ENCODE data around the gene TMEM30B. TPM values are rescaled to one million over a fixed set of nuclear protein-coding genes. Genes with fewer than 3 reads are reported as not detected.

Gene TMEM30B
- total and polyA plus RNA-seq, 7 donors: 0.54 to 21.0 (median 1.4) TPM

GRCh38 chr14:61296151-61296550 is 15.0 kb upstream of the TMEM30B start:
- TF ChIP-seq POLR2A (IDR thresholded peaks at IDR 0.05) (no peak), CTCF (IDR thresholded peaks at IDR 0.05) (no peak), EP300 (IDR thresholded peaks at IDR 0.05) (no peak), POLR2AphosphoS5 (IDR thresholded peaks at IDR 0.05) (no peak)
- H3K27ac ChIP-seq: no peak overlapping the region

DNA sequence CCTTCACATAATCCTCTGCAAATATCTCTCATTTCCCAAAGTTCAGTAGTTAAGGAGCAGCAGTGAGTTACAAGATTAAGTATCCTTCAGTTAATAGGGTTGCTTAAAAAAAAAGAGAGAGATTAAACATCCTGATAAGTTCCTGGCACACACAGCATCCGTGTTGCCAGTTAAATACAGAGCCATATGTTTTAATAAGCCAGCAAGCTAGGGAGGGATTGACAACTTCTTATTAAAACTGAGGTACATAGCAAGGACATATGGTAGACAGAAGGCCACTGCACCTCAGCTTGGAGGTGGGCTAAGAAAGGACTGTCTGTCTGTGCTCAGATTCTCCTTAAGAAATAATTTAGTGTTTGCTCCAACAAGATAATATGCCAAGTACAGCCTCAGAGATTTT is 9.6 kb upstream of the TMEM30B start:
- 66 to 68% methylated on average over 1 of the region's 1 CpG for WGBS, 2 donors
- Histone ChIP-seq H3K36me3 (no peaks in the 10 kb centered on the region), H3K27me3 (no peaks in the 10 kb centered on the region), H3K4me3 (no peak overlapping the region), H3K27ac (no peak overlapping the region), H3K9me3 (no peaks in the 10 kb centered on the region), H3K4me1 (peaks cover 0 to 6% (median 0%) of the 10 kb centered on the region in 4 donors)
- DNase-seq: no peak
- TF ChIP-seq EP300 (IDR thresholded peaks at IDR 0.05) (no peak), POLR2A (IDR thresholded peaks at IDR 0.05) (no peak), POLR2AphosphoS5 (IDR thresholded peaks at IDR 0.05) (no peak), CTCF (IDR thresholded peaks at IDR 0.05) (no peak)
- intact Hi-C loops (cut with DNase I): no loop called here

More at GRCh38 chr14:61296151-61296550, 15.0 kb upstream of the TMEM30B start:
- Histone ChIP-seq H3K36me3 (no peaks in the 10 kb centered on the region), H3K4me1 (no peaks in the 10 kb centered on the region), H3K9me3 (no peaks in the 10 kb centered on the region), H3K4me3 (no peak overlapping the region), H3K27me3 (no peaks in the 10 kb centered on the region)
- intact Hi-C loops (cut with DNase I): no loop called here
- WGBS, 2 donors: 30 to 36% methylated on average over 3 of the region's 3 CpGs
- DNase-seq: no peak

DNA sequence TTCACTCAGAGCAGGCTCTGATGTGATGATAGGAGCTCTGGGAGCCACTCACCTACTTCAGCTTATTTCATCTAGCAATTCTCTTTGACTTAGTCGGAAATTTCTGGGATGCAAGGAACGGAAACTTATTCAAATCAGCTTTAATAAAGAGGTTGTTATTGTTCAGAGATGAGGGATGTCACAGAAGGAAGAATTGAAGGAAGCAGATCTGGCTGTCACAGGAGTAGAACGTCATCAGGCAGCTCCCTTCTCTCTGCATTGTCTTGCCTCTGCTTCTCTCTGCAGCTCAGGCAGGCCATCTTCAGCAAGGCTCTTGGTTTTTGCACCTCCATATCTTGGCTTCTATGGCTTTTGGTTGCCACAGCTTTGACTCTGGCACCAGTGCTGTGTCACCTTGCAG is 7.6 kb upstream of the TMEM30B start:
- H3K4me1 ChIP-seq: peaks cover 0 to 7% (median 0%) of the 10 kb centered on the region in 4 donors
- WGBS, 2 donors: 83 to 87% methylated on average over 3 of the region's 3 CpGs

DNA sequence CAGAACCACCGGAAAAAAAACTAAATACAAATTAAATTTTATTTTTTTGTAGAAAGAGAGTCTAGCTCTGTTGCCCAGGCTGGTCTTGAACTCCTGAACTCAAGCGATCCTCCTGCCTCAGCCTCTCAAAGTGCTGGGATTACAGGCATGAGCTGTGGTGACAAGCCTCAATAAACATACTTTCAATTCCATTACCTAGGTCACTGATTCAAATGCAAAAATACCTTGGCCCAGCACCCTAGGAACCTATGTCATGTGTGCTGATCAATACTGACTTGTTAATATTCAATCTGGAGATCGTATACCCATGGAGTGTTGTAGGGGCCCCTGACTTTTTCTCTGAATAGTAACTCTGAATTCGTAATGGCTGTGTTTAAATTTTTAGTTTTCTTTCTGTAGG is 7.1 kb upstream of the TMEM30B start:
- Histone ChIP-seq H3K4me1 (peaks cover 0 to 7% (median 0%) of the 10 kb centered on the region in 4 donors), H3K27ac (no peak overlapping the region), H3K27me3 (peaks cover 0 to 2% (median 0%) of the 10 kb centered on the region in 3 donors), H3K36me3 (no peaks in the 10 kb centered on the region), H3K4me3 (no peak overlapping the region), H3K9me3 (no peaks in the 10 kb centered on the region)
- DNase-seq: no peak
- TF ChIP-seq EP300 (IDR thresholded peaks at IDR 0.05): no peak
- no peak for TF ChIP-seq POLR2A (IDR thresholded peaks at IDR 0.05)
- no peak for TF ChIP-seq POLR2AphosphoS5 (IDR thresholded peaks at IDR 0.05)
- TF ChIP-seq CTCF (IDR thresholded peaks at IDR 0.05): no peak
- WGBS, 2 donors: 87 to 89% methylated on average over 4 of the region's 4 CpGs
- intact Hi-C loops (cut with DNase I): no loop called here

More for the DNA sequence above, 7.6 kb upstream of the TMEM30B start:
- TF ChIP-seq POLR2AphosphoS5 (IDR thresholded peaks at IDR 0.05) (no peak), CTCF (IDR thresholded peaks at IDR 0.05) (no peak), POLR2A (IDR thresholded peaks at IDR 0.05) (no peak), EP300 (IDR thresholded peaks at IDR 0.05) (no peak)
- intact Hi-C loops (cut with DNase I): no loop called here
- Histone ChIP-seq H3K9me3 (no peaks in the 10 kb centered on the region), H3K36me3 (no peaks in the 10 kb centered on the region), H3K27ac (no peak overlapping the region), H3K27me3 (no peaks in the 10 kb centered on the region), H3K4me3 (no peak overlapping the region)
- DNase-seq: no peak

GRCh38 chr14:61287196-61287595 is 6.1 kb upstream of the TMEM30B start:
- Histone ChIP-seq H3K4me3 (no peak overlapping the region), H3K27me3 (peaks cover 0 to 13% (median 0%) of the 10 kb centered on the region in 3 donors), H3K36me3 (no peaks in the 10 kb centered on the region), H3K9me3 (no peaks in the 10 kb centered on the region), H3K4me1 (peaks cover 0 to 7% (median 0%) of the 10 kb centered on the region in 4 donors), H3K27ac (no peak overlapping the region)
- intact Hi-C loops (cut with DNase I): no loop called here
- no peak for DNase-seq
- TF ChIP-seq EP300 (IDR thresholded peaks at IDR 0.05) (no peak), CTCF (IDR thresholded peaks at IDR 0.05) (no peak), POLR2AphosphoS5 (IDR thresholded peaks at IDR 0.05) (no peak), POLR2A (IDR thresholded peaks at IDR 0.05) (no peak)
- 64 to 82% methylated on average over 7 of the region's 7 CpGs for WGBS, 2 donors
